ENCODE results near the gene HCK.
A peak's percentile ranks its signal among the peaks of the same experiment; 100 is the strongest.

HCK gene
- 0 to 0.13 reads per million in 2 experiments for total RNA-seq

GRCh38 chr20:32052090-32052777, at the start of gene HCK:
Gene HCK, plus strand, starts transcription at chr20:32052242.
- no peak for DNase-seq (ENCODE audit: low read depth)

- DNase-seq (ENCODE audit: low read depth), result no peak
These were observed 48.7 kb upstream of the HCK start for GRCh38 chr20:32003325-32003724.

- no peak for DNase-seq (ENCODE audit: low read depth)
These were observed 47.1 kb upstream of the HCK start for GRCh38 chr20:32004963-32005362.

GRCh38 chr20:32006053-32006452, 46.0 kb upstream of the HCK start:
- DNase-seq (ENCODE audit: low read depth), result no peak

- no peak for DNase-seq (ENCODE audit: low read depth)
These were observed 44.9 kb upstream of the HCK start for GRCh38 chr20:32006841-32007786.

GRCh38 chr20:32007787-32008616, 44.0 kb upstream of the HCK start:
- no peak for DNase-seq (ENCODE audit: low read depth)

GRCh38 chr20:32009564-32009963, 42.5 kb upstream of the HCK start:
- DNase-seq (ENCODE audit: low read depth), result no peak

GRCh38 chr20:32010101-32010500, 41.9 kb upstream of the HCK start, which contains the start of gene CCM2L:
Gene CCM2L, plus strand, starts transcription at chr20:32010438. Its CDS starts 17 bp downstream, at chr20:32010455.
- no peak for DNase-seq (ENCODE audit: low read depth)

- no peak for DNase-seq (ENCODE audit: low read depth)
These were observed 41.4 kb upstream of the HCK start for GRCh38 chr20:32010666-32011065.

- no peak for DNase-seq (ENCODE audit: low read depth)
These were observed 39.8 kb upstream of the HCK start for GRCh38 chr20:32012159-32012688.

- no peak for DNase-seq (ENCODE audit: low read depth)
These were observed 38.7 kb upstream of the HCK start for GRCh38 chr20:32013326-32013725.

- DNase-seq (ENCODE audit: low read depth), result peak; percentile 37
These were observed 34.3 kb upstream of the HCK start for GRCh38 chr20:32017711-32018251.

- peak; percentile 27 for DNase-seq (ENCODE audit: low read depth)
These were observed 33.5 kb upstream of the HCK start for GRCh38 chr20:32018269-32019155.

GRCh38 chr20:32019156-32019510, 32.9 kb upstream of the HCK start:
- no peak for DNase-seq (ENCODE audit: low read depth)

- DNase-seq (ENCODE audit: low read depth), result no peak
These were observed 32.2 kb upstream of the HCK start for GRCh38 chr20:32019563-32020463.

- no peak for DNase-seq (ENCODE audit: low read depth)
These were observed 31.0 kb upstream of the HCK start for GRCh38 chr20:32021091-32021490.

GRCh38 chr20:32024683-32025295, 27.3 kb upstream of the HCK start:
- DNase-seq (ENCODE audit: low read depth), result no peak

GRCh38 chr20:32027643-32028042, 24.4 kb upstream of the HCK start:
- DNase-seq (ENCODE audit: low read depth), result no peak

Measured in T follicular helper cell (primary cell).